ENCODE measurements around the gene DENND2A. TPM values are rescaled to one million over a fixed set of nuclear protein-coding genes. Genes with fewer than 3 reads are reported as not detected.
A peak's percentile ranks its signal among the peaks of the same experiment; 100 is the strongest.

DENND2A gene
- total and polyA plus RNA-seq, 10 donors: 1.9 to 35.3 (median 14.9) TPM

DNA sequence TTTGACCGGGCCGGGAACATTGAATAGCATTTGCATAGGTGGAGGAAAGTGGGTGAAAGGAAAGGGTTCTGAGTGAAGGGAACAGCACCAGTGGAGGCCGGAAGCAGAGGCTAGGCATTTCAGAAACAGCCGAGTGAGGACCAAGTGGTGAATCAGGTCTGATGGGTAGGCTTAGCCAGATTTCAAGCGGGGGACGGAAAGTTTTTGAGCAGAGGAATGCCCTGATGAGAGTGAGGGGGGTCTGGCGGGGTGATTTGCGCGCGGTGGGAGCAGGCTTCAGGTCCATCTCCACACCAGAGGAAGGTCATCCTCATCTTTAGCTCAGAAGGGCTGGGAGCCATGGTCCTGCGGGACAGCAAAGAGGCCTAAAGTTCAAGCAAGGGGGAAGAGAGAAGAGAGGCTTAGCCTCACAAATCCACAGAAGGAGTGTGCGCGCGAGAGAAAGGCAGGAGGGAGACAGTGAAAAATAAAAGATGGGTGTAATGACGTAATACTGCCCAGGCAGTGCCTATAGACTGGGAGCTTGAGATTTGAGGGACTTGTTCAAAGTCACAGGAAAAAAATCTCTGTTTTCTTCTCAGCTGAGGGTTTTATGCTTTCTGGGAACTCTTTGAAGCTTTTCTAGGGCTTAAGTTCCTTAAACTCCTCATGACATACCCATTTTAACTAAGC lies 1.0 kb upstream of the DENND2A start:
- no peaks in the 10 kb centered on the region for H3K36me3 ChIP-seq
- intact Hi-C loops (cut with DNase I; ENCODE audit: low total_unique reads): no loop called here
- WGBS, 5 donors: 45 to 53% (median 50%) methylated on average over 15 of the region's 15 CpGs
- no peaks in the 10 kb centered on the region for H3K9me3 ChIP-seq
- peak overlapping the region in 6 of 8 donors; percentile 37 to 76 (median 52) for H3K4me3 ChIP-seq
- TF ChIP-seq, protein P1, sequence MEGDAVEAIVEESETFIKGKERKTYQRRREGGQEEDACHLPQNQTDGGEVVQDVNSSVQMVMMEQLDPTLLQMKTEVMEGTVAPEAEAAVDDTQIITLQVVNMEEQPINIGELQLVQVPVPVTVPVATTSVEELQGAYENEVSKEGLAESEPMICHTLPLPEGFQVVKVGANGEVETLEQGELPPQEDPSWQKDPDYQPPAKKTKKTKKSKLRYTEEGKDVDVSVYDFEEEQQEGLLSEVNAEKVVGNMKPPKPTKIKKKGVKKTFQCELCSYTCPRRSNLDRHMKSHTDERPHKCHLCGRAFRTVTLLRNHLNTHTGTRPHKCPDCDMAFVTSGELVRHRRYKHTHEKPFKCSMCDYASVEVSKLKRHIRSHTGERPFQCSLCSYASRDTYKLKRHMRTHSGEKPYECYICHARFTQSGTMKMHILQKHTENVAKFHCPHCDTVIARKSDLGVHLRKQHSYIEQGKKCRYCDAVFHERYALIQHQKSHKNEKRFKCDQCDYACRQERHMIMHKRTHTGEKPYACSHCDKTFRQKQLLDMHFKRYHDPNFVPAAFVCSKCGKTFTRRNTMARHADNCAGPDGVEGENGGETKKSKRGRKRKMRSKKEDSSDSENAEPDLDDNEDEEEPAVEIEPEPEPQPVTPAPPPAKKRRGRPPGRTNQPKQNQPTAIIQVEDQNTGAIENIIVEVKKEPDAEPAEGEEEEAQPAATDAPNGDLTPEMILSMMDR (IDR thresholded peaks at IDR 0.05 in 8 of 11, conservative IDR thresholded peaks at IDR 0.05 in 3 of 11): no peak
- TF ChIP-seq POLR2A (IDR thresholded peaks at IDR 0.05) (no peak), POLR2AphosphoS5 (IDR thresholded peaks at IDR 0.05) (no peak)
- peaks cover 7 to 65% (median 30%) of the 10 kb centered on the region in 6 donors for H3K4me1 ChIP-seq
- peaks cover 0 to 67% (median 18%) of the 10 kb centered on the region in 7 donors for H3K27me3 ChIP-seq (replicated peaks in 1 of 7)
- DNase-seq: no peak
- peak overlapping the region; percentile 60 to 85 (median 80) for H3K27ac ChIP-seq

DNA sequence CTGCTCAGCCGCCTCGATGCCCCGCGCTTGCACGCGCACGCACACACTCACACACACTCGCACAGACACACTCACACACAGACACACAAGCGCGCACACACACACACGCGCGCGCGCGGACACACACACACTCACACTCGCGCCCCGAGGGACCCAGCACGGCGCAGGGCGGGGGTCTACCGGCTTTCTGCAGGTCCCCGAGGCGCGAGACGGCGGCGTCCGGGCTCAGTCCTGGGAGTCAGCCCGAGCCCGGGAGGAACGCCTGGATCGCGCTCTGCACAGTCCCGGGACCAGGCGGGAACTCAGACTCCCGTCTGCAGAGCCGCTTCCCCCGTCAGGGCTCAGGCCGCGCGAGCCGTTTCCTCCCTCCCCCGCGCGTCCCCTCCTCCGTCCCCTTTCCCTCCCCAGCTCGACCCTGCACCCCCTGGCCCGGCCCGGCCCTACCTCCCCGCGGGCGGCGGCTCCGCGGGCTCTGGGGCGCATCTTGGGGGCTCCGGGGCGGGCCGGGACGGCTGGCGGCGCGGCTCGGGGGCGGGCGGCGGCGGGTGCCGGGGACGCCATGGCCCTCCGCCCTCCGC lies 464 bp downstream of the DENND2A start:
- Histone ChIP-seq H3K27me3 (replicated peaks in 1 of 7) (peaks cover 0 to 74% (median 18%) of the 10 kb centered on the region in 7 donors), H3K9me3 (no peaks in the 10 kb centered on the region), H3K27ac (peak overlapping the region; percentile 42 to 85 (median 80)), H3K36me3 (no peaks in the 10 kb centered on the region), H3K4me3 (peak overlapping the region; percentile 39 to 76 (median 50)), H3K4me1 (peaks cover 10 to 78% (median 42%) of the 10 kb centered on the region in 6 donors)
- WGBS, 5 donors: 0 to 13% (median 1%) methylated on average over 7 to 74 of the region's 74 CpGs
- intact Hi-C loops (cut with DNase I; ENCODE audit: low total_unique reads): no loop called here
- TF ChIP-seq POLR2A (IDR thresholded peaks at IDR 0.05): no peak
- TF ChIP-seq POLR2AphosphoS5 (IDR thresholded peaks at IDR 0.05): peak in 1 of 3 donors; percentile 29
- peak; percentile 82 for DNase-seq

DNA sequence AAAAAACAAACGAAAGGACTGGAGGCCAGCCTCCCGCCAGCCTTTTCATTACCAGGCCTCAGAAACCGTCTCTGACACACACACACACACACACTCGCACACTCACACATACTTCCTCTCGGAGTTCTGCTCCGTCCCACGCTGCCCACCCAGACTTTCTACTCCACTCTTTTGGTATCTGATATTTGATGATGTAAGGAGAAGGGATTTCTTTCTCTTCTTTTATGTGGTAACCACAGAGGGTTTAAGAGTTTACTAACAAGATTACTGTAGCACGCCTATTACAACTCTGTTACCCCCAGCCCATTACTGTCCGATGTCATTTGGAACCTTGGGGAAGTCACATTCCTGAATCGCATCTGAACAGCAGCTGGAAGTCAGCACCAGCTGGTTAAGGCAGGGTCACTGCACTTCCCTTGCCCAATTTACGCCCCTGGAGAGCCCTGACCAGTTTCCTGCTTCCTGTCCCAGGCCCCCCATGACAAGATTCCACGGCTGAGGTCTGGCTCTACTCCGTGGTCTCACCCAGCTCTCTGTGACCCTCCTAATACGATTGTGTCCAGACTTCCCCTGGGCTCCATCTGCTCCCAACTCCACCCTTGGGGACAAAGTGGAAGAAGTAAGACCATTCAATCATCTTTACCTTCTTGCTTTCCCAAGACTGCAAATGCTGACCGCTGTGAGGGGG lies 1.1 kb downstream of the DENND2A start:
- Histone ChIP-seq H3K4me1 (peaks cover 10 to 84% (median 47%) of the 10 kb centered on the region in 6 donors), H3K27me3 (replicated peaks in 1 of 7) (peaks cover 0 to 74% (median 18%) of the 10 kb centered on the region in 7 donors), H3K27ac (peak overlapping the region; percentile 42 to 85 (median 80)), H3K36me3 (no peaks in the 10 kb centered on the region), H3K9me3 (no peaks in the 10 kb centered on the region), H3K4me3 (peak overlapping the region; percentile 39 to 76 (median 50))
- intact Hi-C loops (cut with DNase I; ENCODE audit: low total_unique reads): no loop called here
- peak; percentile 62 for DNase-seq
- TF ChIP-seq POLR2A (IDR thresholded peaks at IDR 0.05) (no peak), POLR2AphosphoS5 (IDR thresholded peaks at IDR 0.05) (peak in 1 of 3 donors; percentile 28)
- TF ChIP-seq, protein P1 (IDR thresholded peaks at IDR 0.05 in 8 of 11, conservative IDR thresholded peaks at IDR 0.05 in 3 of 11): no peak
- WGBS, 5 donors: 4 to 8% (median 5%) methylated on average over 15 of the region's 15 CpGs

DNA sequence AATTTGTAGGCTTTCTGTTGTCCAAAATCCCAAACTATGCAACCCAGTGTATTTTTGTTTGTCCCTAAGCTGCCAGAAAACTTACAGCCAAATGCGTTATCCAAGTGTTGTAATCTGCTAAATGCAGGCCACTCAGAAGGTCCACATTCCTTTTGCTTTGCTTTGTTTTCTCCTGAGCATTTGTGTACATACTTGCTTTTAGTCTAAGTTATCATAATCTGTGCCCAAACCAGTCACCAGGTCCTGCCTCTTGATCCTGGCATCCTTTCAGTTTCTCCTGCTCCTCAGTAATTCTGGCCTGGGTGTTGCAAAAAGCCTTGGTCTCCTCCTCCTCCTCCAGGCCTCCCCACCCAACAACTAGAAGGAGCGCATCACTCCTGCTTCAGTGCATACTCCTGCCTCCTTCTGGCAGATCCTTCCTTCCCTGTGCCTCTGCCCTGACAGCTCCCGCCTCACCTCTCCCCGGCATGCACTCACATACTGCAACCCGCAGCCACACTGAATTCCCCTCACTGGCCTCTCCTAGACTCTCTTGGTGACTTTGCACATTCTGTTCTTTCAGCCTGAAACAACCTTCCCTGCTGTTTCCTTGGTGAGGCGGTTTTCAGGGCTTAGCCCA lies 2.3 kb downstream of the DENND2A start:
- intact Hi-C loops (cut with DNase I; ENCODE audit: low total_unique reads): no loop called here
- peak overlapping the region in 5 of 8 donors; percentile 80 to 85 (median 84) for H3K27ac ChIP-seq

More for the DNA sequence above, 2.3 kb downstream of the DENND2A start:
- peak in 1 of 3 donors; percentile 53 for TF ChIP-seq POLR2AphosphoS5 (IDR thresholded peaks at IDR 0.05)
- TF ChIP-seq, protein P1 (IDR thresholded peaks at IDR 0.05 in 8 of 11, conservative IDR thresholded peaks at IDR 0.05 in 3 of 11): no peak
- peaks cover 10 to 78% (median 45%) of the 10 kb centered on the region in 6 donors for H3K4me1 ChIP-seq
- H3K27me3 ChIP-seq (replicated peaks in 1 of 7): peaks cover 0 to 72% (median 18%) of the 10 kb centered on the region in 7 donors
- DNase-seq: peak; percentile 46
- H3K9me3 ChIP-seq: no peaks in the 10 kb centered on the region
- peak overlapping the region in 3 of 8 donors; percentile 53 to 76 (median 61) for H3K4me3 ChIP-seq
- 80 to 86% (median 84%) methylated on average over 6 of the region's 6 CpGs for WGBS, 5 donors
- no peaks in the 10 kb centered on the region for H3K36me3 ChIP-seq

Measured in spleen (tissue), 11 donors.